Measurements from ENCODE around the gene OBI1. TPM values are rescaled to one million over a fixed set of nuclear protein-coding genes. Genes with fewer than 3 reads are reported as not detected.

OBI1 gene
- total RNA-seq, 1 donor = 20.0 TPM

DNA sequence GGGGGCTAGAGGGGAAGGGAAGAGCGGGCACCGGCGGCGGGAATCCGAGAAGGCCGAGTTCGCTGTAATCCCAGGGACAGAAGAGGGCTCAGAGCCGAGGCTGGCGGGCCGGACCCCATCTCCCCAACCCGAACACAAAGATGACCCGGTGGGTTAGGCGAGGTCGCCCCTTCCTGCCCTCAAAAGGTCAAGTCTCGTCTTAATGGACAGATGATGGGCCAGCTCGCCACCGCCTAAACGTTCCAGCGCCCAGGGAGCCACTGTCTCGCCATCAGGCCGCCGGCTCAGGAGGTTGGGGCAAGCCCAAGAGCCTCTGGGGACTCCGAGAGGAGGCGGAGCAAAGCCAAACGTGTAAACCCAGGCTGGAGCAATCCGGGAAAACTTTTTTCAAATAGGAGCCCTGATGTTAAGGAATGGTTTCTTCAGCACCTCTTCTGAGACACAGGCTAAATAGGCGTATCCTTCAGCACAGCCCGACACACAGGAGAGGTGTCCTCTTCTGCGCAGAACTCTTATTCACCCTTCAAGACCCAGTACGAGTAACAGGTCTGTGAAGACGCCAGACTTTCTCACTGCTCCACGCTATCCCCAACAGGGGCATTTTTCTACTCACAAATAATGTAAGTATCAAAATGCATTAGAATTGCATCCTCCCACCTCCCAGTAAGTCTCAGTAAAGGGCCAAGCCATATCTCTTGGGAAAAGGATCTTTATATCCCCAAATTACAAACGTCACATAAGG lies 49.3 kb downstream of the OBI1 start:
- no peak for TF ChIP-seq CTCF (IDR thresholded peaks at IDR 0.05; ENCODE audit: insufficient read depth, low read length)
- peak; percentile 20 for DNase-seq (ENCODE audit: low read depth)
- H3K4me3 ChIP-seq (ENCODE audit: low read depth, low read length) = peak overlapping the region; percentile 63

- peak overlapping the region; percentile 63 for H3K4me3 ChIP-seq (ENCODE audit: low read depth, low read length)
- DNase-seq (ENCODE audit: low read depth) = no peak
- no peak for TF ChIP-seq CTCF (IDR thresholded peaks at IDR 0.05; ENCODE audit: insufficient read depth, low read length)
These were observed 50.1 kb downstream of the OBI1 start for GRCh38 chr13:78608688-78609463.

DNA sequence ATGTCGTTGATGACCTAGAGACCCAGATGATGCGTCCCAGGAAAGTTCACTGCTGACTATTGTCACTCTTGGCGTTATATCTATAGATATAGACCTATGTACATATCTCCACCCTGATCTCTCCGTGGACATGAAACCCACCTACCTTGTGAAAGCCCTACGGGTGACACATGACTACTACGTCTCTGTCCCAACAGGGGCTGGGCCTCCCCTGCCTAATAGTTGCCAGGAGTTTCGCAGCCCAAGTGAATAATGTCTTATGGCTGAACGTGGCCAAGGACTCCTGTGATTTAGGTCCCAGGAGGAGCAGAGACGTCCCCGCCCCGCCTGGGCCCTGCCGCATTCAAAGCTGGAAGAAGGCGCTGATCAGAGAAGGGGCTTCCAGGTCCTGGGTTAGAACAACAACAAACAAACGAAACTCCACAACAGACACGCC lies 50.7 kb downstream of the OBI1 start:
- H3K4me3 ChIP-seq (ENCODE audit: low read depth, low read length) = peak overlapping the region; percentile 63
- TF ChIP-seq CTCF (IDR thresholded peaks at IDR 0.05; ENCODE audit: insufficient read depth, low read length) = no peak
- DNase-seq (ENCODE audit: low read depth) = no peak

GRCh38 chr13:78607409-78608251 lies 51.3 kb downstream of the OBI1 start:
- no peak overlapping the region for H3K4me3 ChIP-seq (ENCODE audit: low read depth, low read length)
- no peak for DNase-seq (ENCODE audit: low read depth)
- TF ChIP-seq CTCF (IDR thresholded peaks at IDR 0.05; ENCODE audit: insufficient read depth, low read length) = no peak

GRCh38 chr13:78606471-78607408 lies 52.2 kb downstream of the OBI1 start:
- no peak for DNase-seq (ENCODE audit: low read depth)
- TF ChIP-seq CTCF (IDR thresholded peaks at IDR 0.05; ENCODE audit: insufficient read depth, low read length) = no peak
- no peak overlapping the region for H3K4me3 ChIP-seq (ENCODE audit: low read depth, low read length)
